Hematopoietic multipotent progenitor cell treated with erythropoietin and hydrocortisone succinate and interleukin-3 and kit ligand, for 8 days (in vitro differentiated cells): ENCODE results near the gene AGBL4.

Experiments used
- DNase-seq: peaks from one replicate; pipeline ENCODE4 v3.0.0-alpha.2; 2015

The AGBL4 gene

DNA sequence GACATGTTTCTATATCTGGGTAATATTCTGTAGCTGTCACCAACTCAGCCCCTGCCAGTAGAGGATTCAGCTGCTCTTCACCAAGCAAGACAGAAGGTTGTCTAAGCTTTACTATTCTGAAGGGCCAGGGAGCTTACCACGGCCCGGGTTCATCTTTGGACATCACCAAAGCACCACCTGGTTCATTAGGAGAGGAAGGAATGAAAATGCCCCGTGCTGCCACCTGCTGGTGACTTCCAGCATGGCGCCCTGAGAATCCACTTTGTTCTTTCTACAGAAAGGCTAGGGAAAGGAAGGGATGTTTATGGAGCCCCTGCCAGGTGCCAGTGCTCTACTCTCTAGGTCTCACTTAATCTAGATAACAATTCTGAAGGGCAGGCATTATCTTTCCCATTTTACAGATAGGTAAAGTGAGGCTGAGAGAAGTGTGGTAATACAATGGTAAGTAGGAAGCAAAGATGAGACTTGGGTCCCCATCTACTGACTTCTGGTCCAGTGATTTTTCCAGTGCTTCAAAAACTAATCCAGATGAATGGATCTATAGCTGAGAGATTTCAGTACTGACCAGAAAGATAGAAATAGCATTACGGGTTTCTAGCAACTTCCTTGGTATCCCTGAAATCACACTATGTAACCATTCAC, 1326.6 kb downstream of the AGBL4 start:
- peak; percentile 61 for DNase-seq

DNA sequence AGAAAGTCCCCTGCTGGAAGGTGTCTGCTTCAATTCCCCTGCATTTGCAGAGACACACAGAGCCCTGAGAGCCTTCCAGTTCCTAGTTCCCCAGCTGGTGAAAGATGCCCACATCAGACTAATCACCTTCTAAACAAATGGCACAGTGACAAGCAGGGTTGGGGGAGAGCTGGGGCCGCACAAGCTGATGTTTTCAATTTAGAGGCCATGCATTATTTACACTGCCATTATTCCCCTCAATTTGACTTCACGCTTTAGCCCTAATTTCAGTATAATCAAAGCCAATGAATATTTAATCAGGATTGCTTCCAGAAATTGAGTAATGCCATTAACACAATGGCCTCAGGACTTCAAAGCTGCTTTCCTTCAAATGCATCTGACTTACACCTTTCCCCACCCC, 1328.6 kb downstream of the AGBL4 start:
- DNase-seq = no peak

DNA sequence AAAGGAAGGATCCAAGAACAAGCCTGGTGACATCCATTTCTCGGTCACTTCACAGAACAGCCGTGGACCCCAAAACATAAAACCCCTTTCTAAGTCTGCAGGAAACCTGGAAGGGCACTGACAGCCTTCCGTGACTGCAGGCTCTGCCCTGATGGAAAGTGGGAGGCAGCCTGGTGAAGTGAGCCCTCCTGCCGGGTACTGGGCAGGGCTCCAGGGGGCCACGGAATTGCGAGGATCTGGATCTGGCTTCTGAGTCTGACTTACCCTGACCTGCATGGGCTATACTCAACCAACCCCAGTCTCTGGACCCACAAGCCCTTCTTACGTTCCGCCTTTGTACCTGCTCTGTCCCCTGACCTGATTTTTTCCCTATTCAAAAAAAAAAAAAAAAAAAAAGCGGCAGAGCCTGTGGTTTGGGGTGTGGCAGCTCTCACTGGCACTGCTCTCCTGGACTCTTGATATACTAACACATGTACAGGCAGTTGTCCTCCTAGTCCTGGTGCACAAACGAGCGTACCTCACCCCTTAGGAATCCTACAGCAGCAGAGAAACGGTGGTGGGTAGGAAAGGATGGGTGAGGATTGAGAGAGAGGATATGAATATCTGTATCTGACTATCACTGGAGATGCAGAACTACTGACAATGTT, 1330.0 kb downstream of the AGBL4 start:
- no peak for DNase-seq

DNA sequence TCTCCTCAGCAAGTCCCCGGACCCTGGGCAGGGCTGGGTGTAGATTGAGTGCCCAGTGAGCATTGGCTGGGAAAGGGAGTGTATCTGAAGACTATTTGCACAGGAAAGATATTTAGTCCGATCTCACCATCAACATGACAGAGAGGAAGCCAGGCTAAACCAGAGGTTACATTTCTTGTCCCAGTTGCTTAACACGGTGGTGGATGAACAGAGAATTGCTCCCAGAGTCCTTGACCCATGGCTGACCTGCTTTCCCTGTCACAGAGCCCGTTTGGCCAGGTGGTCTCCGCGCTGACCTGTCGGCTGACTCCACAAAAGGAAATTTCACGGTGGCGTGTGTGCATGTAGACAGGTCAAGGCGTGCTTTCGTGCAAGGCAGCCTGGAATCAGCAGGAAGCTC, 1330.6 kb downstream of the AGBL4 start:
- no peak for DNase-seq

DNA sequence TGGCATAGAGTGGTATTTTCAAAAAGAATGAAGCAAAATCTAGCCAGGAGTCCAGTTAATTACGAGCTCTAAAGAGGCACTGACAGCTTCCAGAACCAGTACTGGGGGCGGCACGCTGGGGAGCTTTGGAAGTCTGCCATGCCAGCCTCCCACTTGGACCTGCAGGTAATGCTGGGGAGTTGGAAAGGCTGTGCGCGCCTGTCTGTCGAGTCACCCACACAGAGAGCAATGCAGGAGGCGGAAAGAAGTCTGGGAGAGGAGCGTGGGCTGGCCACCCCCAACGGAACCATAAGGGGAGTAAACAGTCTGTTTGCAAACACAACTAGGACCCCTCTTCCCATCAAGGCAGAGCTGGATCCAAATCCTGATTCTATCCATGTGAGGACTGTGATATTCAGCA, 1331.5 kb downstream of the AGBL4 start:
- no peak for DNase-seq

DNA sequence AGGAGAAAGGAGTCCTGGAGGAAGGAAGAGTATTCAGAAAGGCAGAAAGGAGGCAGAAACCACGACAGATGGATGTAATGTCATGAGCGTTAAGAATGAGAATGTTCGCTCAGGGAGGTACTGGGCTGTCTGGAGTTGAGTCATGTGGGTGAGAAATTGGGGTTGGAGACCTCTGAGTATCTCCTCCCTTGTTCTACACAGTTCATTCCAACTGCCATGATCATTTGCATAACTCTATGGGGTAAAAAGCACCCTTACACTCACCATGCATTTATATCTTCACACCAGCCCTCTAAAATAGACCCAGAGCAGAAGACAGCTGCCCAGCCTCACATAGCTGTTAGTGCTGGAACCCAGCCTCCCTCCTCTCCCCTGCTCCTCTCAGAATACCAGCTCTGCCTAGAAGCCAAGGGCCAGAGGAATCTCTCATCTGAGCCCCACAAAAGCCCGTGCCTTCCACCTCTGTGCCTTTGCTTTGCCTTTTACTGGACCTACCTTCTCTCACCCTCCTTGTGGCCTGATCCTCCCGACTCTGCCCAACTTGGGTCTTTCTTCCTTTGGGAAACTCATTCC, 1332.2 kb downstream of the AGBL4 start:
- DNase-seq = no peak

DNA sequence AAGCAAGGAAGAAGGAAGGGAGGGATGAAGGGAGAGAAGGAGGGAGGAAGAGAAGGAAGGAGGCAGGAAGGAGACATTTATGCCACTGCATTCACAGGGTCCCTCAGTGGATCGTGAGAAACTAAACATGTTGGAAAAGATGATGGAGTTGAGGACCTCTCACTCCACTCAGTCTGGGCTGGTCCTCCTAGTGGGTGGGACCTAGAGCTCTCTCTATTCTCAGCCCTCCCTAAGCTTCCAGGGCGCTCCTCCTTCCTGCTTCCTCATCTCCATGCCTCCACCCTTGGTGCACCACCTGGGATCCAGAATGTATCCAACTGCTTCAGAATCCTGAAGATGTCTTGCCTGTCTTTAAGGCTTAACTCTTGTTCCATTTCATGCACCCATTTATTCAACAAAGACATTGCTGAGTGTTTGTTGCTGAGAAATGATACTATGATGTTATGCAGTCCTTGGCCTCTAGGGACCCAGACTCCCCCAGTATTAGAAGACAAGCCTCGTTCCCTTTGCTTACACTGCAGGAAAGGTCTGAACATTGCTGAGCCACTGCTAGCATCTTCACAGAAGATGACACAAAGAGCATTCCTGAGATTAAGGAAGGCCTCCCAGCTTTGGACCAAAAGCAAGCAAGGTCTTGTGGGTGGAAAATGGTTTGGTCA, 1335.5 kb downstream of the AGBL4 start:
- peak; percentile 3 for DNase-seq

DNA sequence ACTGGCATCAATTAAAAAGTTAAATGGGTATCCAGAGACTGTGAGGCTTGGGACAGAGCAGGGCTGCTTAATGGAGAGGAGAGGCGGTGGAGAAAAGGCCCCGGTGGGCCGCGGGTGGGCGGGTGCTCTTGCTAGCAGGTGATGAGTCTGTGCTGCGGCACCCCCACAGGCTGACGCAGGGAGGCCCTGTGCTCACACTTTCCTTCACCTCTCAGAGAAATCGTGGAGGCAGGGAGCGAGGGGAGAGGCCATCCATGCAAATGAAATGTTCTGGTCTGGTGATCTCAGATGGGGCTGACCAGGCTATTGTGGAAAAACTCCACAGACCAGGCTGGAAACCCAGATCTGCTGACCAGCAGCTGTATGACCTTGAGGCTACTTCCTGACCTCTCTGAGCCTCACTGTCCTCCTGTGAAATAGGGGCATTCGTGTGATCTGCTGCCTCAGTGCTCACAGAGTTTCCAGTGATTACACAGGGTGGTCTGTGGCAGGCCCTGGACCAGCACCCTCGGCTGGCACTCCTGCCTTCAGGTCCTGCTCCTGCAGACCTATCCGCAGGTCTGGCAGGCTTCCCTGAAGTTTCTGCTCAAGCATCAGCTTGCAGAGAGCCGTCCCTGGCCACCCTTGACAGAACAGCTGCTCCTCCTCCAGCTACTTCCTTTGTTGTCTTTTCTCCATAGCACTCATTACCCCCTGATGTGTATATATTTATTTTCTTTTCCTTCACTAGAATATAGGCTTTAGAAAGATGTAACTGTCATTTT, 1336.3 kb downstream of the AGBL4 start:
- DNase-seq = no peak

DNA sequence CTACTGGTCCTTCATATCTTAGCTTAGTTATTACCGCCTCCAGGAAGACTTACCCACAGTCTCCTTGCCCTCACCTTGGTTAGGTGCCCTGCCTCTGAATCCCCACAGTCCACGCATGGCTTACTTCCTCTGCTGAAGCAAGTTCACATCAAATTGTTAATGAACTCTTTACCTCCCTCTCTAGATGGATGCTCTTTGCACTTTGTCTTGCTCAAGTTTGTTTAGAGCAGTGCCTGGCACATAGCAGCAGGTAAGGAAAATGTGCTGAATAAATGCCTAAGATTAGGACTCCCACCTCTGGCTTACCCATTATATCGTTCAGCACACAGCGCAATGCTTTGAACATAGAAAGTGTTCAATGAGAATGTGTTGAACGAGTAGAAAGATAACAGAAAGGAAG, 1337.6 kb downstream of the AGBL4 start:
- no peak for DNase-seq

DNA sequence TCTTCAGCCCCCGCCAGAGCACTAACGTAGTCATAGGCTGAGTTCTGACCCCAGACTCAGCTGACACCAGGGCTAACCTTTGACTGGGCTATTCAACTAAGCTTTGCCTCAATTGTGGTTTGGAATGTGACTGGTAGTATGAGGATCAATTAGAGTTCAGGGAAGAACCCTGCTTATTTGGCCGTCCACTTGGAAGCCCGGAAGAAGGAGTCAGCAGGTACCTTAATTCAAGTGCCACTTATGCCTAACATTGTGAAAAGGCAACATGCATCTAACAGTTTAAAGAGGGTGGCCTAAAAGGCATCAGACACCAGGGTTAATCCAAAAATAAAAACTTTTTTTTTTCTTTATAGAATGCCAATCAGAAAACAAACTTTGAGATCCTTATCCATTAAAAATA, 1339.4 kb downstream of the AGBL4 start:
- DNase-seq = no peak

DNA sequence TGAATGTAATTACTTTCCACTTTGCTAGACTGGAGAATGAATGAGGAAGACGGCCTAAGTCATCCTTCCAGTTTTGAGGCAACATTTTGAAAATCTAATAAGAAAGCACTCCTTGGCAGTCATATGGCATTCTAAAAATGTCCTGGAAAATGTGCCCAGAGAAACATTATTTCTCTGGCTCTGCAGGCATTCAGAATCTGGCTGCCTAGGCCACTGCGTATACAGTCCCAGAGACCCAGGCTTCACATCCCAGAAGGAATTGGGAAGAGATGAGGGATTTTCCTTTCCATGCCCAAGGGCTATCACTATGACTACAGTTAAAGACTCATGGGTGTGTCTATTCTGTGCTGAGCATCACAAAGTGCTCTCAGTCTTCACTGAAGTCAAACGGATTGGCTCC, 1339.9 kb downstream of the AGBL4 start:
- no peak for DNase-seq

DNA sequence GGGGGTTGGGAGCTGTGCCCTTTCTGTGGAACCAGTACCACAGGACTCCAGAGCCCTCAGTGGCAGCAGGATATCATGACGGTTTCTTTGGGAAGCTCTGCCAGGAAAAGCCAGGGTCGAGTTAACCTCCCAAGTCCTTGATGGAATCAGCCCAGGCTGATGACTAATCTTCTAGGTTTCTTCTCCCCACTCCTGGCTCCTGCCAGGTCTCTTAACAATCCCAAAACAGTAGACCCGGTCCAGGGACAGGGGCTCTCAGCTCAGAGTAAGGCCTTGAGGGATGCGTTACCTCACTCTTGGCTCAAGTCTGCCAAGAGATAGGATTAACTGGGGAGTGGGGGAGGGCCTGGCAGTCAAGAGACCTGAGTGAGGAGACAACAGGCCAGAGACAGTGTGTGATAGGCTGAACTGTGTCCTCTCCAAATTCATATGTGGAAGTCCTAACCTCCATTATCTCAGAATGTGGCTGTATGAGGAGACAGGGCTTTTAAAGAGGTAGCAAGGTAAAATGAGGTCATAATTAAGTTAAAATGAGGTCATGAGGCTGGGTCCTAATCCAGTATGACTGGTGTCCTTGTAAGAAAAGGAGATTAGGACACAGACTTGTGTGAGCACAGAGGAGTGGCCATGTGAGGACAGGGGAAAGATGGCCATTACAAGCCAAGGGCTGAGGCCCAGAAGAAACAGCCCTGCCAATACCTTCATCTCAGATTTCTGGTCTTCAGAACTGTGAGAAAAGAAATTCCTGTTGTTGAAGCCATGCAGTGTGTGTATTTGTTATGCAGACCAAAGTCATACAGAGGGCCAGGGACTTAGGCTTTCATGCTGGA, 1342.1 kb downstream of the AGBL4 start:
- no peak for DNase-seq

DNA sequence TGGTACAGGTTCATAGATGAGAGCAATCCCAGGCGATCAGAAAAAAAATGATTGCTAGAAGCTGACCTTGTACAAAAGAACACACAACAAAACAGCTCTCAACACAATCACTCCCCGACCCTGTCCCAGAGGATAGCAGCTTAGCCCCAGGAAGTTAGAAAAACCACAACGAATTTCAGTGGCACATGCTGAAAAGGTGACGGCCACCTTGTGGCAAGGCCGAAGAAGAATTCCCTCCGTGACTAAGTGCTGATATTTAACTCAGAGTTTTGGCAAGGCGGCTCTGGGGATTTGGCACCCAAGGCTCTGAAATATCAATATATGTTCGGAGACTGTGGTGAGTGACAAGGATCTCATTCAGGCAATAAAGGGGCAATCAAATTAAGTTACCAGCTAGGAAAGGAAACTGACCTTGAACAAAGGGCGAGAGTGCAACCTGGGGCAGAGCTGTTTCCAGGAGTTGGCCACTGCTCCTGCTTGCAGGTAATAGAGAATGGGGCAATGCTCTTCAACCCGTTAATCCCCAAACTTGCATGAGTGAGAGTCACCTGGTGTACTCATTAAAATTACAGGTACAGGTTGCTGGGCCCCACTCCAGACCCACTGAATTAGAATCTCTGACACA, 1343.2 kb downstream of the AGBL4 start:
- no peak for DNase-seq

DNA sequence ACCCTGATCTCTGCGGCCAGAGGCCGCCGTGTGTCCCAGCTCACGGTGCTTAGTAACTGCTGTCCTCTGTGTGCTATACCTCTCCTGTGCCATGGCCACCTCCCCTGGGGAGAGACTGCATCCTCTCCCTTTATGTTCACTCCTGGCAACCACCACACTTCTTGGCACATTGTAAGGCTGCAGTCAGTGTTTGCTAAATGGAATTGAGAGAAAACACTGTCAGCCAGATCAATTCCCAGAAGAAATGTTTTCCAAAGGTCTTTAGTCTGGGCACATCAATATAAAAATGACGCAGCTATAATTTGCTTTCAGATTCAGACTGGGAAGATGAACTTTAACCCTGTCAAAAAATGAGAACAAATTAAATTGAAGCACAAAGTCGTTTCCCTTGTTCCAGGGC, 1343.9 kb downstream of the AGBL4 start:
- DNase-seq = no peak

DNA sequence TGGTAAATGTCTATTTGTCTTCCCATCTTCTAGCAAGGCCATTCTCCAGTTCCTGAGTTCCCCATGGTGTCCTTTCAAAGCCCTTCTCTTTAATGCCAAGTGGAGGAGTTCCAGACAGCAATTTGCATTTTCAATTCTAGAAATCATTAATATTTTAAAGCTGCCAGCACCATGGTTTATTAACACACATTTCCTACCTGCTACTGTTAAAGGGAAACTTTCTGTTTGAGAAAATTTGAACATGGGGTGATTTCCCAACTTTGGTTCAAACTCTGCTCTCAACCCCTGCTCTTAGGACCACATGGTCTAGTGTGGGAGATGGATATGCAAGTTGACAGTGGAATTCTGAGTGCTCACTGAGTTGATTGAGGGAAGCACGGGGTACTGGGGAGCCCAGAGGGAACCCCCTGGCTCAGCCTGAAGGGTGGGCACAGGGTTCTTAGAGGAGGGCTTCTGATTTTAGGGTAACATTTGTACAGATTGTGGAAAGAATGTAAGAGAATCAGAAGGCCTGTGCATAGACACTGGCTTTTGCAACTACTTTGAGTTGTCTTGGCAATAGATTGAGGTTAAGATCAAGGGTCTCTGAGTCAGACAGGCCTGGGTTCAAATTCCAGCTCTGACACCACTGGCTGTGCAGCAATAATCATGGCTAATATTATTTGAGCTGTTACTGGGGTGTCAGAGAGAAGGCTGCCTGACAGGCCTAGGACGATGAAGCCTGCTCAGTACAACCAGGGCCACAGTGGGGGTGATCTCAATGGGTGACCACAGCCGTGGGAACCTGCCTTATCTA, 1344.8 kb downstream of the AGBL4 start:
- no peak for DNase-seq

DNA sequence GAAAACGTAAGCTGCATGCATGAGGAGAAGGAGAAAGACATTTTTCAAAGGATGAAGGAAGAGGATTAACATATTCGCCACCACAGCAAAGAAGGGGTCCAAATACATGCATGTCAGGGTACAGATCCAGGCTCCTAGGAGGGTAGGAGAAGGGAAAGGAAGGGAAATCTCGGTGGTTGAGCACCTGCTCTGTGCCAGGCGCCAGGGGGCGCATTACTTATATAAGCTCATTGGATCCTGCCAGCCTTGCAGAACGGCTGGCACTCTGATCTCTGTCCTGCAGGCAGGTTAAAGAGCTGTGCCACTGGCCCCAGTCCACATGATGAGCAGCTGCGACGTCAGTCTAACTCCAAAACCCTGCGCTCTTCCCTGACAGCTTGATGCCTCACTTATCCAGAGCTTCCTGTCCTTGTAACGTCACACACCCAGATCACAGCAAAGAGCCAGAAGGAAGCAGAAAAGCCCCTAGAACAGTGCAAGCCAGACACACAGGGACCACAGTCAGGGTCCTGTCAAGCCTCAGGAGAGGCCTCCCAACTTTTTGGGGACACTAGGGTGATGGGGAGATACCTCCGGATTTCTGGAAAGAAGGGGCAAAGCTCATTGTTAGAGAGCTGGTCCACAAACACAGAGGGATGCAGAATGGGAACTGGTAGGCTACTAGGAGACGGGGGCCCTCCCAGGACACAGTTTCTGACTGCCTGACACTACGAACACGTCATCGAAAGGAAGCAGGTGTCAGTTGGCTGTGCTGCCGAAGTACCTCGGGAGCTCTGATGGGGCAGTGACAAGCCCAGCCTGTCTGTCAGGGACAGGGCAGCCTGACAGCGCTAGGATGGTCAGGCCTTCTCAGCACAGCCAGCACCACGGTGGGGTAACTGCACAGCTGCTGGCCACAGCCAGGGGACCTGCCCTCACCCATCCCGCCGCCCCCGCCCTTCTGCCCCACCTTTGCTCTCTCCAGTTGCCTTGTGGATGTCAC, 1346.2 kb downstream of the AGBL4 start:
- peak; percentile 57 for DNase-seq

DNA sequence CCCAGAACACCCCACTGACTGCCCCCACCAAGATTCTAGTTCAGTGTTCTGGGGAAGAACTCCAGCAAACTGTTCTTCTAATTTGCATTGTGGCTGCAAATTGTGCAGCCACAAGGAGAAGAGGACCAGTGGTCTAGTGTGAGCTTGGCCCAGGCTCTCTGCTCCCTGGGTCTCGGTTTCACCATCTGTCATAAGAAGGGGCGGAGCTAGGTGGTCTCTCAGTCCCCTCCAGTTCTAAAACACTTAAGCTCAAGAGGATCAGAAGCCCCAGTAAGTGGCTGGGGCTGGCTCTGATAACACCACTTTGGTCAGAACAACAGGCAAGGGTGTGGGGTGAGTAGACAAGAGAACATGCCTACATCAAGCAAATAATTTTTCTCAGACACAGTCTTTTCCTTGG, 1346.9 kb downstream of the AGBL4 start:
- DNase-seq = no peak

DNA sequence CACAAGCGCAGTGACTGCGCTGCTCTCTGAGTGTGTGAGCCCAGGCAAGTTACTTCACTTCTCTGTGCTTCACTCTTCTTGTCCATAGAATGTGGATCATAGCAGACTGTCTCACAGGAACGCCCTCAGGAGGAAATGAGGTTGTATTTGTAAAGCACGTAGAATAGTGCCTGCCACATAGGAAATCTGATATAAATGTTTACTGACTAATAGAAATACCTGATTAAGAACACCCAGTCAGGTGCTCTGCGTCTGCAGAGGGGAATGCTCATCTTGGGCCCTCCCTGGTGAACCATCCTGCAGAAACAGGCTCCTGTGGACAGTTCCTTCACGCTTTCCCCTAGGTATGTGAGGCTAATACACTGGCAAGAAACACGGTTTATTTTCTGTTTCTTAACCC, 1347.4 kb downstream of the AGBL4 start:
- no peak for DNase-seq

DNA sequence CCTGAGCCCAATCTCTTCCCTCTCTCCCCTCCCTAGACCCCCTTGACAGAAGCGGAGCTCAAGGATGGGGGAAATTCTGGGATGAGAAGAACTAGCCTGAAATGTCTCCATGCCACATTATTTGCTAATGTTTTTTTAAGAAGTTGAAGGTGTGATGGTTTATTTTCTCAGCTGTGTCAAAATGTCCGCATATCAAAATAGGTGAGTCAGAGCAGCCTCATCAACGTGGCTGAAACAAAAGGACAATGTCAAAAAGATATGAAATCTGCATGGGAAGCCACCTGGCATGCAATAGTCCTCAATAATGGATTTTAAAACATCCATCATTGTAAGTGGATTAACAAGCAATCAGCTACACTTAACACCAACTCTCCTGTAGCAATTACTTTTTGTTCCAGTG, 1348.5 kb downstream of the AGBL4 start:
- no peak for DNase-seq

DNA sequence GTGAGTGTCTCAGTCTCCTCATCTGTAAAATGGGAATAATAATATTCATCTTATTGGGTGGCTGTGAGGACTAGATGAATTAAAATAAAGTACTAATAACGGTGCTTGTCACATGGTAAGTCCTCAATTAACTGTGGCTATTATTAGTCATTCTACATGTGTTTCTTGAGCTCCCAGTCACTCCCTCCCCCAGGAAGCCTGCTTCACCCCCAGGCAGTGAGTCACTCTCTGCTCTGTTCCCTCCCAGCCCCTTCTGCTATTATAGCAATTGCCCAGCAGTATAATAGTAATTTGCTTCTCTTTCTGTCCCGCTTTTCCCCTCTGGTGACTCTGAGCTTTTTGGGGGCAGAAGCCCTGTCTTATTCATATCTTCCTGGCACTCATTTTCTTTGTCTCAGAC, 1349.1 kb downstream of the AGBL4 start:
- no peak for DNase-seq
